Activated CD8-positive, alpha-beta T cell treated with anti-CD3 and anti-CD28 coated beads for 36 hours (primary cell): ENCODE measurements around the gene LY9. TPM values are rescaled to one million over a fixed set of nuclear protein-coding genes. Genes with fewer than 3 reads are reported as not detected.
A peak's percentile ranks its signal among the peaks of the same experiment; 100 is the strongest.

Experiments used
- ATAC-seq: fragments of 200-7000 bp; cut with Tn5 transposase; one replicate; pipeline ENCODE4 v1.10.0; 2021; ENCODE audit warnings: mild to moderate bottlenecking, moderate library complexity
- CTCF ChIA-PET: fragments of 350-600 bp; sonication (Branson Sonifier 250); formaldehyde crosslinking; loops from one replicate; lab custom pipeline; 2021; ENCODE audit warnings: antibody characterized with exemption; lab: Charles Lee
- POLR2A ChIA-PET: fragments of 350-600 bp; sonication (Branson Sonifier 250); formaldehyde crosslinking; loops from one replicate; lab custom pipeline; 2021; ENCODE audit warnings: antibody characterized with exemption; lab: Charles Lee
- DNase-seq: peaks from one replicate; pipeline ENCODE4 v3.0.0-alpha.2; 2020
- H3K27ac Mint-ChIP-seq: one replicate; pipeline ENCODE4 v1.8.0; 2021; ENCODE audit warnings: mild to moderate bottlenecking, mixed read lengths
- H3K27me3 Mint-ChIP-seq: one replicate; pipeline ENCODE4 v1.8.0; 2021; ENCODE audit warnings: mixed read lengths
- H3K36me3 Mint-ChIP-seq: one replicate; pipeline ENCODE4 v1.8.0; 2021; ENCODE audit warnings: low read depth, mixed read lengths
- H3K4me1 Mint-ChIP-seq: one replicate; pipeline ENCODE4 v1.8.0; 2021; ENCODE audit warnings: low read depth, mixed read lengths
- H3K4me3 Mint-ChIP-seq: one replicate; pipeline ENCODE4 v1.8.0; 2021; ENCODE audit warnings: mild to moderate bottlenecking, moderate library complexity, mixed read lengths
- H3K9me3 Mint-ChIP-seq: one replicate; pipeline ENCODE4 v1.8.0; 2021; ENCODE audit warnings: mixed read lengths
- intact Hi-C: fragments of 100-400 bp; cut with micrococcal nuclease; formaldehyde crosslinking; loops from one replicate; pipeline ENCODE4 v1.10.0; 2022
- total RNA-seq, 2 experiments: library from RNA; stranded (reverse); gene quantifications; one replicate each; pipeline ENCODE4 v1.2.3, GENCODE V29; 2021
- TF ChIP-seq, protein P1 (sequence below): fragments of 200-600 bp; IDR thresholded peaks from one replicate; pipeline ENCODE4 v1.8.0; 2022; ENCODE audit warnings: antibody characterized with exemption, mild to moderate bottlenecking

LY9 gene
- total RNA-seq, 2 experiments from 2014 or later = 19.1 to 19.5 TPM

DNA sequence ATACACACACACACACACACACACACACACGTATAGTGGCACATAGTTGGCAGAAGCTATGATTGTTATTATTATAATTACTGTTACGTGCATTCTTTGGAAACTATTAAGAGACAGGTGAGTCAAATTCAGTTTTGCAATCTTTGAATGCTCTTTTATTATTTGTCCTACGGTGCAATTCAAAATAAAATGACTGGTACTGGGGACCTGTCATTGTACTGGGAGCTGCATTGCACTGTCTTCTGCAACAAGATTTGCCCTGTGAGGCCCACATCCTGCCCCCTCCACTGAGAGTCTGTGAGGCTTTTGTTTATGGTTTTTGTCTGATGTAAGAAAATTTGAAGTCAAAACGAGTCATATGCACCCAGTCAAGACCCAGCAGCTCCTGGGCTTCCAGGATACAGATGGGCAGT, 1.9 kb downstream of the LY9 start:
- intact Hi-C loops = no loop called here
- peak overlapping the region; percentile 87 for H3K4me3 Mint-ChIP-seq
- TF ChIP-seq, protein P1, sequence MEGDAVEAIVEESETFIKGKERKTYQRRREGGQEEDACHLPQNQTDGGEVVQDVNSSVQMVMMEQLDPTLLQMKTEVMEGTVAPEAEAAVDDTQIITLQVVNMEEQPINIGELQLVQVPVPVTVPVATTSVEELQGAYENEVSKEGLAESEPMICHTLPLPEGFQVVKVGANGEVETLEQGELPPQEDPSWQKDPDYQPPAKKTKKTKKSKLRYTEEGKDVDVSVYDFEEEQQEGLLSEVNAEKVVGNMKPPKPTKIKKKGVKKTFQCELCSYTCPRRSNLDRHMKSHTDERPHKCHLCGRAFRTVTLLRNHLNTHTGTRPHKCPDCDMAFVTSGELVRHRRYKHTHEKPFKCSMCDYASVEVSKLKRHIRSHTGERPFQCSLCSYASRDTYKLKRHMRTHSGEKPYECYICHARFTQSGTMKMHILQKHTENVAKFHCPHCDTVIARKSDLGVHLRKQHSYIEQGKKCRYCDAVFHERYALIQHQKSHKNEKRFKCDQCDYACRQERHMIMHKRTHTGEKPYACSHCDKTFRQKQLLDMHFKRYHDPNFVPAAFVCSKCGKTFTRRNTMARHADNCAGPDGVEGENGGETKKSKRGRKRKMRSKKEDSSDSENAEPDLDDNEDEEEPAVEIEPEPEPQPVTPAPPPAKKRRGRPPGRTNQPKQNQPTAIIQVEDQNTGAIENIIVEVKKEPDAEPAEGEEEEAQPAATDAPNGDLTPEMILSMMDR = no peak
- no peaks in the 10 kb centered on the region for H3K9me3 Mint-ChIP-seq
- peak; percentile 85 for DNase-seq
- no peaks in the 10 kb centered on the region for H3K27me3 Mint-ChIP-seq
- peak; percentile 63 for ATAC-seq
- ChIA-PET POLR2A (interaction anchor here (0.6 to 4.8 kb wide), 21 partner anchors 9 to 223 kb away, joined by 3 to 19 read pairs (median 4); partner anchors contain the start of genes CD48 and F11R), CTCF (interaction anchor here (0.9 to 12.4 kb wide), 13 partner anchors 8 to 156 kb away, joined by 3 to 186 read pairs (median 5); partner anchors contain the start of gene CD48)
- peak overlapping the region; percentile 95 for H3K27ac Mint-ChIP-seq
- H3K4me1 Mint-ChIP-seq = peaks cover 62% of the 10 kb centered on the region
- peaks cover 9% of the 10 kb centered on the region for H3K36me3 Mint-ChIP-seq

DNA sequence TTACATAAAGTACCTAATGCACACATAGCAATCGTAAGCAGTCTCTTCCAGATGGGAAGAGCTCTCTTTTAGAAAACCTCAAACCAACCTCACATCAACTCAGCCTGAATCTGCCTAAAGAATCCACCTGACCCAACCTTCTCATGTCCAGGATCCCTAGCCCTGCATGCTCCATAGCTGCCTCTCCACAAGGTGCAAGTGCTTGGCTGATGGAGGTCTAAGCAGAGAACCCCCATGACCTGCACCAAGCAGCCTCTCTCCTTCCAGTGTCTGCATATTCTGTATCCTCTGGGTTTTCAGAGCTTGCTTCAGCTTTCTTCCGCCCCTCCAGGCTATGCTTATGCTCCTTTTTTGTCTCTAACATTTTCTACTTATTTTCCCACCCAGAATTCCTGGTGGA, 2.5 kb downstream of the LY9 start:
- DNase-seq = no peak

DNA sequence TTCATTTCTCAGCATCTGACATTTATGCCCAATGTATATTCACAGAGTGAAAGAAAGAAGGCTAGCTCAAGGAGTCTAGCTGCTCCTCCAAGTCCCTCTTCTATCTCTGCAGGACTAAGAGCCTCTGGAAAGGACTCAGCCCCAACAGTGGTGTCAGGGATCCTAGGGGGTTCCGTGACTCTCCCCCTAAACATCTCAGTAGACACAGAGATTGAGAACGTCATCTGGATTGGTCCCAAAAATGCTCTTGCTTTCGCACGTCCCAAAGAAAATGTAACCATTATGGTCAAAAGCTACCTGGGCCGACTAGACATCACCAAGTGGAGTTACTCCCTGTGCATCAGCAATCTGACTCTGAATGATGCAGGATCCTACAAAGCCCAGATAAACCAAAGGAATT, 3.7 kb downstream of the LY9 start:
- Mint-ChIP-seq H3K4me1 (peaks cover 74% of the 10 kb centered on the region), H3K27me3 (no peaks in the 10 kb centered on the region), H3K9me3 (peaks cover 6% of the 10 kb centered on the region), H3K36me3 (peaks cover 23% of the 10 kb centered on the region), H3K4me3 (peak overlapping the region; percentile 87), H3K27ac (peak overlapping the region; percentile 95)
- no peak for ATAC-seq
- POLR2A ChIA-PET = interaction anchor here (0.8 to 4.8 kb wide), 7 partner anchors 12 to 124 kb away, joined by 3 to 19 read pairs (median 3); partner anchors contain the start of gene CD48
- intact Hi-C loops = no loop called here
- no peak for DNase-seq
- CTCF ChIA-PET = interaction anchor here (0.8 to 12.4 kb wide), 8 partner anchors 12 to 154 kb away, joined by 3 to 186 read pairs (median 6); partner anchors contain the start of genes CD48 and ITLN2
- TF ChIP-seq, protein P1 = no peak

More for the DNA sequence above, 2.5 kb downstream of the LY9 start:
- peak overlapping the region; percentile 95 for H3K27ac Mint-ChIP-seq
- TF ChIP-seq, protein P1 = no peak
- intact Hi-C loops = no loop called here
- peaks cover 1% of the 10 kb centered on the region for H3K9me3 Mint-ChIP-seq
- H3K4me1 Mint-ChIP-seq = peaks cover 65% of the 10 kb centered on the region
- ChIA-PET CTCF (interaction anchor here (0.9 to 12.4 kb wide), 10 partner anchors 8 to 192 kb away, joined by 3 to 186 read pairs (median 6); partner anchors contain the start of gene CD48), POLR2A (interaction anchor here (0.6 to 4.8 kb wide), 18 partner anchors 9 to 166 kb away, joined by 3 to 19 read pairs (median 4); partner anchors contain the start of gene CD48)
- no peaks in the 10 kb centered on the region for H3K27me3 Mint-ChIP-seq
- peak overlapping the region; percentile 87 for H3K4me3 Mint-ChIP-seq
- H3K36me3 Mint-ChIP-seq = peaks cover 13% of the 10 kb centered on the region
- ATAC-seq = no peak

DNA sequence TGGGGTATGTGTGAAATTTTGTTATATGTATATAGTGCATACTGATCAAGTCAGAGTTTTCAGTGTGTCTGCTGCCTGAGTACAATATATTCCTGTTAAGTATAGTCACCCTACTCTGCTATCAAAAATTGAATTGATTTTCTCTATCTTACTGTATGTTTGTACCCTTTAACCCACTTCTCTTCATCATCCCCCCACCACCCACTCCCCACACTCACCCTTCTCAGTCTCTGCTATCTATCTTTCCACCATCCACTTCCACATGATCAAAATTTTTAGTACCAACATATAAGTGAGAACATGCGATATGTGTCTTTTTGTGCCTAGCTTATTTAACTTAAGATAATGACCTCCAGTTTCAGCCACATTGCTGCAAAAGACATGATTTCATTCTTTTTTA, 4.2 kb downstream of the LY9 start:
- peaks cover 28% of the 10 kb centered on the region for H3K36me3 Mint-ChIP-seq
- ChIA-PET POLR2A (interaction anchor here (0.9 to 4.8 kb wide), 4 partner anchors 11 to 88 kb away, joined by 3 to 19 read pairs (median 3); partner anchors contain the start of gene CD48), CTCF (interaction anchor here (0.8 to 12.4 kb wide), 7 partner anchors 11 to 154 kb away, joined by 3 to 186 read pairs (median 5); partner anchors contain the start of gene ITLN2)
- H3K9me3 Mint-ChIP-seq = peaks cover 6% of the 10 kb centered on the region
- H3K27ac Mint-ChIP-seq = peak overlapping the region; percentile 95
- H3K27me3 Mint-ChIP-seq = no peaks in the 10 kb centered on the region
- peaks cover 78% of the 10 kb centered on the region for H3K4me1 Mint-ChIP-seq
- peak overlapping the region; percentile 87 for H3K4me3 Mint-ChIP-seq
- intact Hi-C loops = no loop called here
- ATAC-seq (no peak), DNase-seq (peak; percentile 50)
- TF ChIP-seq, protein P1 = no peak
